HG03378 (cell line): Measurements from ENCODE around the gene THBS3.
A peak's percentile ranks its signal among the peaks of the same experiment; 100 is the strongest.
"Not testable (repeated sequence)": the region's sequence is repeated elsewhere in the genome, so short reads cannot be mapped to it uniquely, and the experiment has no call there.

ENCODE experiments used
- ATAC-seq: cut with Tn5 transposase; IDR thresholded peaks from one replicate; pipeline ENCODE4 v1.9.1; 2021; ENCODE audit warnings: mild to moderate bottlenecking, moderate library complexity; ENCODE audit not compliant: unreplicated experiment

Gene THBS3

DNA sequence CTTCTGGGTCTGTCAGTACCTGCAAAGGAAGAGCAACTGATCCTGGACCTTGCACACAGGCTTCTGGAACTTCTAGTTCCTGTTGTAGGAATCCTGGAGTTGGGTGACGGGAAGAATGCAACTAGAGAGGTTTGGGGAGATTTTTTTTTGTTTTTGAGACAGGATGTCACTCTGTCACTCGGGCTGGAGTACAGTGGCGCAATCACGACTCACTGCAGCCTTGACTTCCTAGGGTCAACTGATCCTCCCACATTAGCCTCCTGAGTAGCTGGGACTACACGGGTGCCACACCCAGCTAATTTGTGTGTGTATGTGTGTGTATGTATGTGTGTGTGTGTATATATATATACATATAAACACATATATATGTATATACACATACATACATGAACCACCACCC, 28.8 kb upstream of the THBS3 start:
- ATAC-seq, result no peak

DNA sequence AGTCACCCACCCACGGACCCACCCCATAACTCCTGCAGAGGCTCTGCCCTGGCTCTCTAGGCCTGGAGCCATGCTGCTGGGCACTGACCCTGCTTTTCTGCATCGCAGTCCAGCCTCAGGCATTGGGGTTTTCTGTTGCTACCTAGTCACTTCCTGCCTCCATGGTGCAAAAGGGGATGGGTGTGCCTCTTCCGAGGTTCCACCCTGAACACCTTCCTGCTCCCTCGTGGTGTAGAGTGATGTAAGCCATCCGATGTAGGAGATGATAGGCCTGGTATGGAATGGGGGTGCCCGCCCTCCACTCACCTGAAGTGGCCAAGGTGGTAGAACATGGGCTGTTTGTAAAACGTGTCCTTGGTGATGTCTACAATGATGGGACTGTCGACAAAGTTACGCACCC, 27.7 kb upstream of the THBS3 start:
- not testable (repeated sequence) for ATAC-seq

DNA sequence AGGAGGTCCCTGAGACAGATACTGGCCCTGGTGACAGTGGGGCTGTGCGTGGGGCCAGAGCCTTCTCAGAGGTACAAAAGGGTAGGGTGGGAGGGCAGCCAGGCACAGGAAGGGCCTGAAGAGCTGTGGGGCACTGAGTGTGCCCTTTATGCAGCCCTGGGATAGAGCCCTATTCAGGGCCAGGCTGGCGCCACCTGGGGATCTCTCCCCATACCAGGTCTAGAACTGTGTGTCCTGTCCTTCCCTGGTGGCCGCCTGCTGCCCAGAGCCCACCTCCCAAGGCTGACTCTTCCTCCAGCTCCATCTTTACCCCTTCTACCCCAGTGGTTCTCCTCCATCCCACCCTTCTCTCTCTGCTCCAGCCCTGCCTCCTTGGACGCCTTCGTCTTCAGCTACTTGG, 25.8 kb upstream of the THBS3 start:
- ATAC-seq, result not testable (repeated sequence)

DNA sequence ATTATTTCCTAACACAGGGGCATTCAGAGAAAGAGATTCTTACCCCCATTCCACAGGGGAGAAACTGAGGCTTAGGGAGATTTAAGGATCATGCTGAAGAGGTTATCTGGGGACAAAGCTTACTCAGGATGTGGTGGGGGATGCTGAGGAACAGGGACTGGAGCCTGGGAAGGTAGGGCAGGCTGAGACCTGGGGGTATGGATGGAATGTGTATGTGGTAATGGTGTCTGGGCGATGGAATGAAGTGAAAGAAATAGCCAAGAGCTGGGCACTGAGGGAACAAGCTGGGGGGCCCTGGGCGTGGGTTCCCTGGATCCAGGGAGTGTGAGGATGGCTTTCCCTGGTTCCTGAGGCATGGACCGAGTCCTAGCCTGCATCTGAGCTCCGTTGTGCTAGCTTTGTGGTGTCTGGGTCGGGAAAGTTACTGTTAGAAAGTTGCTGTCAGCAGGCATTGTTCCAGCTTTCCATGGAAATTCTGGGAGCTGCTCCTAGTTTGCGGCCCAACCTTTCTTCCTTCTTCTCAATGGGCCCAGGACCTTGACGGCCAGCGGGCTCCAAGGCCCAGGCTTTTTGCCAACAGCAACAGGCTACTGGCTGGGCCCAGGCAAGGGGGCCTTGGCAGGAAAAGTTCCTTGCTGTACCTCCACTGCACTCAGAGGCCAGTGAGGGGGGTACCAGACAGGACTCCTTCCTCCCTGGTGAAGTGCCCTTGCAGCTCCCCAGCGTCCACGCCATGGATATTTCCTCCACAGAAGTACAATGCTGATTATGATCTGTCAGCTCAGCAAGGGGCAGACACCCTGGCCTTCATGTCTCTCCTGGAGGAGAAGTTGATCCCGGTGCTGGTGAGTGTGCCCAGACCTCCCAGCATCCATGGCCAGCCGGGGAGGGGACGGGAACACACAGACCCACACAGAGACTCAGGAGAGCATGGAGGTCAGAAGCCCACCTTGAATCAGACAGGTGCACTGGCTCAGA, 24.6 kb upstream of the THBS3 start:
- not testable (repeated sequence) for ATAC-seq

DNA sequence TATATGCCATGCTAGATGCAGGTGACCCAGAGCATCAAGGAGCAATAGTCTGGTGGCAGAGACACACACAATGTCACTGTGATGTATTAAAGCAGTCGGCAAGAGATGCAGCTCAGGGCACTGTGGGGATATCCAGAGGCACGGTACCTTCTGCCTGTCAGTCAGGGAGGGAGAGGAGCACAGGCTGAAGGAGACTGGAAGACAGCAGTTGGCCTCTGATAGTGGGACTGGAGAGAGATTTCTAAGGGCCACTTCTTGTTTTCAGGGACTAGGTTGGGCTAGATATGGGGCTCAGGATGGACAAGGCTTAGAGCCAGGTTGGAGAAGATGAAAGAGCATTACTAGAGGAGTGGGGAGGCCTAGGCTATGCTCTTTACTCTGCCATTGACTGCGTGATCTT, 23.6 kb upstream of the THBS3 start:
- ATAC-seq, result not testable (repeated sequence)

DNA sequence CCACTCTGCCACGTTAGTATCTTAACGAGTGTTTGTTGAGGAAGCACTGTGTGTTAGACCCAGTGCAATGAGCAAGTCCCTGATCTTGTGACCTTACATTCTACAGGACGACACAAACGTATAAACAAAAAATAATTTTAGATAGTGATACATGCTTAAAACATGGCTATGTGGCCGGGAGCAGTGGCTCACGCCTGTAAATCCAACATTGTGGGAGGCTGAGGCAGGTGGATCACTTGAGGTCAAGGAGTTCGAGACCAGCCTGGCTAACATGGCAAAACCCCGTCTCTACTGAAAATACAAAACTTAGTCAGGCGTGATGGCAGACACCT, 20.4 kb upstream of the THBS3 start:
- no peak for ATAC-seq

DNA sequence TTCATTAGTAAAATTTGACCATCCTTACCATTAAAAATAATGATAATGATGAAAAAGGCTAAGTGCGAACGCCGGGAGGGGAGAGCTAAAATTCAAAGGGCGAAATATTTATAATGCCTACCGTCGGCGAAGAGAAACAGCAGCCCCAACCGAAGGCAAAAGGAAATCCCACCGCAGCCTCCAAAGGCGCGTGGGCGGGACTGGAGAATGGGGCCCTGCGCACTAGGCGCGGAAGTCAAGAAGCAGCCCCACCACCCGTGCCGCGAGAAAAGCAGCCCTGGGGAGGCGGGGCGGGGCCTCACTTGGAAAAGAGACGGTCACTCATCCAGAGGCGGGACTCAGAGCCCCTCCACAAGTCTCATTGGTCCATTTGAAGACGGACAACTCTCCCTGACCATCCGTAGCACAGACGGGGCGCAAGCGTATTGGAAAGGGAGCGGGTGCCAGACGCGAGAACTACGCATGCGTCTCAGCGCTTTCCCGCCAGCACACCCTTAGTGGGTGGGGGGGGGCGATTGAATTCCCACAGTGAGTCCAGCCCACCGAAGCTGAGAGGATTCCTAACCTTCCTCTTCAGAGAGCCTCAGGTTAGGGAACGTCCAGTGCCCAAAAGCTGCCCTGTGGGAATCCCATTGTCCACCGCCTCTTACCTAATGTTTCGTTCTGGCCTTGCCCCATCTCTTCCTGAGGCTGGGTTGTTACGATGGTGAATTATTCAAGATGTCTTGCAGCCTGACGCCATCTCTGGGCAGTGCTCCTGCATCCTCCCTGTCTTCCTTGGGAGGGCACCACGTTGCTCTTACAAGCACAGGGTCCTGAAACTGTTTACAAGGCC, 19.8 kb upstream of the THBS3 start:
- peak; percentile 83 for ATAC-seq

DNA sequence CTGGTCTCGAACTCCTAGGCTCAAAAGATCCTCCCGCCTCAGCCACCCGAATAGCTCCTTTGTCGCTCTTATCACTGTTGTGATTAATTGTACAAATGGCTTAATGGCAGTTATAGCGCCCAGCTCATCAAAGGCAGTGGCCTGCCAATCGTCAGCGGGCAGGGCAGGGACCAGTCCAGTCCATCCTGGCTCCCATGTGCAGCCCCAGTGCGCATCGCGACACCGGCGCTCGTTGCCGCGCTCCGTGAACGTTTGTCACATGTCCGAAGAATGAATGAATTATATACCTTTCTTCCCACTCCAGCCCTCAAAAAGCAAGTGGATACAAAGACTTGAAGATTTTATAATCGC, 19.2 kb upstream of the THBS3 start:
- no peak for ATAC-seq

DNA sequence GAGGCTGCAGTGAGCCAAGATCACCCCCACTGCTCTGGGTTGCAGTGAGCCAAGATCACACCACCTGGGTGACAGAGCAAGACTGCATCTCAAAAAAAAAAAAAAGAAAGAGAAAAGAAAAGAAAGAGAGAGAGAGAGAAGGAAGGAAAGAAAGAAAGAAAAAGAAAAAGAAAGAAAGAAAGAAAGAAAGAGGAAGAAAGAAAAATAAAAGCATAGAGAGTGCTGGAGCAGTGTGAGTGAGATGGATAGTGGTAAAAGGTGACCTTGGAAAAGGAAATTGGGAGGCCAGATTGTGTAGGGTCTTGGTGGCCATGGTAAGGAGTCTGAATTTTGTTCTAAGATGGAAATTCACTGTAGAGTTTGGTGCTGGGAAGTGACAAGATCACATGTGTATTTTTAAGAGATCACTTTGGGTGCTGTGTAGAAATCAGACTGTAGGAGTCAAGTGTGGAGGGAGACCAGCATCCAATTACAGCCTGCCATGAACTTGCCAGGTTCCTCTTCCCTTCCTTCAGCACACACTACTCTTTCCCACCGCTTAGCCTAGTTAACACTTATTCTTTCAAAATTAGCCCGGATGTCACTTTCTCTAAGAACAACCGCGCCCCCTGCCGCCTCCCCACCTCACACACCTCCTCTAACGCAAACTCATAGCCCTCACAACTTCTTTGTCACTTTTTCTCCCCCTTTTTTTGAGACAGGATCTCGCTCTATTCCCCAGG, 18.7 kb upstream of the THBS3 start:
- no peak for ATAC-seq

DNA sequence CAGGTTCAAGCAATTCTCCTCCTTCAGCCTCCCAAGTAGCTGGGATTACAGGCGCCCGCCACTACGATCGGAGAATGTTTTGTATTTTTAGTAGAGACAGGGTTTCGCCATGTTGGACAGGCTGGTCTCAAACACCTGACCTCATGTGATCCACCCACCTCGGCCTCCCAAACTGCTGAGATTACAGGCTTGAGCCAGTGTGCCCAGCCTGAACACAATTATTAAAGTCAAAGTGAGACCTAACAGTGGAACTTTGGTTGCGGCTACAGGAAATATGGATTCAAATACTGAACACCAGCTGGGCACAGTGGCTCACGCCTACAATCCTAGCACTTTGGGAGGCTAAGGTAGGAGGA, 17.7 kb upstream of the THBS3 start:
- not testable (repeated sequence) for ATAC-seq

DNA sequence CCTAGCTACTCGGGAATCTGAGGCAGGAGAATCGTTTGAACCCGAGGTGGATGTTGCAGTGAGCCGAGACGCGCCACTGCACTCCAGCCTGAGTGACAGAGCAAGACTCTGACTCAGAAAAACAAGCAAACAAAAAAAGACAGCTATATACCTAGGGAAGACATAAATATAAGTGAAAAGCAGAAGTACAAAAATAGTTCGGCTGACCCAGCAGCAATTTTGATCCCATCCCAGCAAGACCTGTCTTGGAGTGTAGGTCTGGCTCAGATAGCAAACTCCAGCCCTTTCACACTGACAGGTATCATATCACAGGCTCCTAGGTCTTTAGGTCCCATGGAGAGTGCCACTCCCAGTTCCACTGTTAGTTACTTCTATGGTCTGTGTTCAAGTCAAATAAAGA, 15.3 kb upstream of the THBS3 start:
- no peak for ATAC-seq

DNA sequence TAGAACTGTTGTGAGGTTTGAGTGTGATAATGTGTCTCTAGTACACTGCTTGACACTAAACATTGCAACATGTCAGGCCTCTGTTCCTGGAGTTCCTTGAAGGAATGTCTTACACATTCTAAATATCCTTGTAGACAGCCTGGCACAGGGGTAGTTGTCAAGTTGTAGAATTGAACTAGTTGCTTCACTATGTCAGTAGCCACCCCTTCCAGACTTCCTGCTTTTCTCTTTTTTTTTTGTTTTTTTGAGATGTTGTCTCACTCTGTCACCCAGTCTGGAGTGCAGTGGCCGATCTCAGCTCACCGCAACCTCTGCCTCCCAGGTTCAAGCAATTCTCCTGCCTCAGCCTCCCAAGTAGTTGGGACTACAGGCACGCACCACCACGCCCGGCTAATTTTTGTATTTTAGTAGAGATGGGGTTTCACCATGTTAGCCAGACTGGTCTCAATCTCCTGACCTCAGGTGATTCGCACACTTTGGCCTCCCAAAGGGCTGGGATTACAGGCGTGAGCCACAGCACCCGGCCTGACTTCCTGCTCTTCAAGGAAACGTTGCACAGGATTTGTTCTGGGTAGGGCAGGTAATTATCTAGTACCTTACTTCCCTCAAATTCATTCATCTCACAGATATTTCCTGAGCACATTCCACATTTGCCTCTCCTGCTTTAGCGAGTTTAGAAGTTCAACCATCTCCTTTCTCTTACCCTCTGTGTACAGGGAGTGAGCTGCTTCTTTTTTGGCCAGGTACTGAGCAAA, 12.7 kb upstream of the THBS3 start:
- not testable (repeated sequence) for ATAC-seq

DNA sequence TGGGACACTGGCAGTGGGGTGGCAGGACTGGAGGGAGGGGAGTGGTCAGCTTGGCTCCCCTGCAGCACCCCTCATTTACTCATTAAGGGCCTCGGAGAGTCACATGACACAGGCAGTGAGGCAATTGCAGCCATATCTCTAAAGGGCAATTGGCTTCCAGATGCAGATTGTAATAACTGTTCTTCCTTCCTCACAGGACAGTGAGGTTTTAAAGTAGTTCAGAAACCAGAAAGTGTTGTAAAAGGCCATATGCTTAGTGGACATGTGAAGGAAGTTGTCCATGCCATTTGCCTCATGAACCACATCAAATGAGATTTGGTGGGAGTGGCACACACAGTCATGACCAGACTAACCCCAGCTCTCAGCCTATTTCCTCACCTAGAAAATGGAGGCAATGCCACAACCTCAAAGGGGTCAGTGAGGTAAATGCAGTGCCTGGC, 11.9 kb upstream of the THBS3 start:
- no peak for ATAC-seq

DNA sequence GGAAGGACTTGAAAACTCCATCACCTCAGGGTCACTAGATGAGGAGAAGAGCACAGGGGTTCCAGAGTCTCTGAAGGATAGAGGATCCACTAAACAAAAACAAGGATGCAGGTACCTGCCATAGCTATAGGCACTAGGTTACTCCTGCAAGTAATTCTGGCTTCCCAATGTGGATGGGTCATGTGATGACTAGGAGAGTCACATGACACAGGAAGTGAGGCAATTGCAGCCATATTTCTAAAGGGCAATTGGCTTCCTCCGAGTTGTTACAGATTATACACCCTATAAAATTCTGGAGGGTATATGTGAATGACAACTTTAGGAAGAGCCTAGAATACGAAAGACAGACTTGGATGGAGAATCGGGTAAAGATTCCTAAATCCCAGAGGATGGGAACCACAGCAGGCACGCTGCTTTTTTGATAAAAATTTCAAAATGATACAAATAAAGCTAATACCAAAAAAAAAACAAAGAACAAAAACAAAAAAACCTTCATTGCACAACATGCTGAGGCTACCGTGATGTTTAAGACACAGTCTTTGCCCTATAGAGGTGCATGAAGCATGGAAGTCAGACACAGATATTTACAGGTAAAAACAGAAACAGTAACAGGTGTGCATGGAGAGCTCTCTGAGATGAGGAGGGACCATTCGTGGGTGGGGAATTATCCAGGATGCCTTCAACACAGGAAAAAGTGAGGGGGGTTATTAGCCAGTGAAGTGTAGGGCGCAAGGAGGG, 11.3 kb upstream of the THBS3 start:
- no peak for ATAC-seq

DNA sequence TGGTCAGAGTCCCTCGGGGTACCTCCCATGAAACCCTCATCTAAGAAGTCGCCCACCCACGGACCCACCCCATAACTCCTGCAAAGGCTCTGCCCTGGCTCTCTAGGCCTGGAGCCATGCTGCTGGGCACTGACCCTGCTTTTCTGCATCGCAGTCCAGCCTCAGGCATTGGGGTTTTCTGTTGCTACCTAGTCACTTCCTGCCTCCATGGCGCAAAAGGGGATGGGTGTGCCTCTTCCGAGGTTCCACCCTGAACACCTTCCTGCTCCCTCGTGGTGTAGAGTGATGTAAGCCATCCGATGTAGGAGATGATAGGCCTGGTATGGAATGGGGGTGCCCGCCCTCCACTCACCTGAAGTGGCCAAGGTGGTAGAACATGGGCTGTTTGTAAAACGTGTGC, 7.0 kb upstream of the THBS3 start:
- ATAC-seq, result not testable (repeated sequence)

DNA sequence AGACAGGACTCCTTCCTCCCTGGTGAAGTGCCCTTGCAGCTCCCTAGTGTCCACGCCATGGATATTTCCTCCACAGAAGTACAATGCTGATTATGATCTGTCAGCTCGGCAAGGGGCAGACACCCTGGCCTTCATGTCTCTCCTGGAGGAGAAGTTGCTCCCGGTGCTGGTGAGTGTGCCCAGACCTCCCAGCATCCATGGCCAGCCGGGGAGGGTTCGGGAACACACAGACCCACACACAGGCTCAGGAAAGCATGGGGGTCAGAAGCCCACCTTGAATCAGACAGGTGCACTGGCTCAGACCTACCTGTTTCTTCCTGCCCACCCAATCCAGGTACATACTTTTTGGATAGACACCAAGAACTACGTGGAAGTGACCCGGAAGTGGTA, 4.3 kb upstream of the THBS3 start:
- not testable (repeated sequence) for ATAC-seq

DNA sequence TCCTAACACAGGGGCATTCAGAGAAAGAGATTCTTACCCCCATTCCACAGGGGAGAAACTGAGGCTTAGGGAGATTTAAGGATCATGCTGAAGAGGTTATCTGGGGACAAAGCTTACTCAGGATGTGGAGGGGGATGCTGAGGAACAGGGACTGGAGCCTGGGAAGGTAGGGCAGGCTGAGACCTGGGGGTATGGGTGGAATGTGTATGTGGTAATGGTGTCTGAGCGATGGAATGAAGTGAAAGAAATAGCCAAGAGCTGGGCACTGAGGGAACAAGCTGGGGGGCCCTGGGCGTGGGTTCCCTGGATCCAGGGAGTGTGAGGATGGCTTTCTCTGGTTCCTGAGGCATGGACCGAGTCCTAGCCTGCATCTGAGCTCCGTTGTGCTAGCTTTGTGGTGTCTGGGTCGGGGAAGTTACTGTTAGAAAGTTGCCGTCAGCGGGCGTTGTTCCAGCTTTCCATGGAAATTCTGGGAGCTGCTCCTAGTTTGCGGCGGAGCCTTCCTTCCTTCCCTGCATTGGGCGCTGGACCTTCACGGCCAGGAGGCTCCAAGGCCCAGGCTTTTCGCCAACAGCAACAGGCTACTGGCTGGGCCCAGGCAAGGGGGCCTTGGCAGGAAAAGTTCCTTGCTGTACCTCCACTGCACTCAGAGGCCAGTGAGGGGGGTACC, 3.8 kb upstream of the THBS3 start:
- not testable (repeated sequence) for ATAC-seq

DNA sequence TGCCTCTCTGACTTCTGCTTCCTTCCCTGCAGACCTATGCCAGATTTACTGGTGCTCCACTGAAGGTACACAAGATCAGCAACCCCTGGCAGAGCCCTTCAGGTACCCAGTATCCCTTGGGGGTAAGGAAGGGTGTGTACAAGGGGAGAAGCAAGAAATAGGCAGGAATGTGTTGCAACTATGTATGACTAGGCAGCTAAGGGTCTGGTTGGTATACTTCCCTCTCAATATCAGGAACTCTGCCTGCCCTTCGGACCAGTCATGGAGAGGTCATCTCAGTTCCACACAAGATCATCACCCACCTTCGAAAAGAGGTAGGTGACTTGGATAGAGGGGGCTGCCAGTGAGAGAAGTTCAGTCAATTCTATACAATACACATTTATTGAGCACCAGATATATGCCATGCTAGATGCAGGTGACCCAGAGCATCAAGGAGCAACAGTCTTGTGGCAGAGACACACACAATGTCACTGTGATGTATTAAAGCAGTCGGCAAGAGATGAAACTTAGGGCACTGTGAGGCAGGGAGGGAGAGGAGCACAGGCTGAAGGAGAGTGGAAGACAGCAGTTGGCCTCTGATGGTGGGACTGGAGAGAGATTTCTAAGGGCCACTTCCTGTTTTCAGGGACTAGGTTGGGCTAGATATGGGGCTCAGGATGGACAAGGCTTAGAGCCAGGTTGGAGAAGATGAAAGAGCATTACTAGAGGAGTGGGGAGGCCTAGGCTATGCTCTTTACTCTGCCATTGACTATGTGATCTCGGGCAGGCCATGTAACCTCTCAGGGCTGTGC, 2.8 kb upstream of the THBS3 start:
- ATAC-seq, result no peak

DNA sequence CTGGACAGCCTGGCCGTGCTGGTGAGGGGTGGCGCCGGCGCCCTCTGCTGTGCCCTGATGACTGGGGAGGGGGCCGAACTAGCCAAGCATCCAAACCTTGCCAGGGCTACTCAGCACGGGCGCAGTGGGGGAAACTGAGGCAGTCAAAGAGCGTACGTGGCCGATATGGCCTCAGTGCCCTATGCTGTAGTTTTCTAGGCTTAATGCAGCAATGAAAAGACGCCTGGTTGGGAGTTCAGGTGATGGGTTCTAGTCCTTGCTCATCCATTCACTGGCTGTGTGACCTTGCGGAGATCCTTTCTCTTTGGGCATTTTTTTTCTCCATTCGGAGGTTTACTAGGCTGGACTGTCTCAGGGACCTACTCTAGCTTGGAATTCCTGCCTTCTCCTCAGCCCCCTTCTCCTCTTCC, 1.6 kb upstream of the THBS3 start:
- ATAC-seq, result no peak
